Trophoblast cell (in vitro differentiated cells and primary cell): Measurements from ENCODE around the gene TAS2R3.
A peak's percentile ranks its signal among the peaks of the same experiment; 100 is the strongest.
"Not testable (repeated sequence)": the region's sequence is repeated elsewhere in the genome, so short reads cannot be mapped to it uniquely, and the experiment has no call there.

Experiments
- DNase-seq, 2 donors: peaks; one replicate each; pipeline ENCODE4 v3.0.0-alpha.2; 2016
- H2AFZ ChIP-seq: 2 replicates; pipeline ENCODE4 v1.6.1; 2013; ENCODE audit warnings: low read length, moderate library complexity, mild to moderate bottlenecking; ENCODE audit not compliant: insufficient read depth, poor library complexity
- H2AK5ac ChIP-seq: 2 replicates; pipeline ENCODE4 v1.6.1; 2013; ENCODE audit warnings: mild to moderate bottlenecking, low read length
- H2BK120ac ChIP-seq: 2 replicates; pipeline ENCODE4 v1.6.1; 2013; ENCODE audit warnings: low read length, mild to moderate bottlenecking, moderate library complexity; ENCODE audit not compliant: insufficient read depth, poor library complexity
- H2BK12ac ChIP-seq: 2 replicates; pipeline ENCODE4 v1.6.1; 2013; ENCODE audit warnings: mild to moderate bottlenecking, low read length, moderate library complexity
- H2BK5ac ChIP-seq: 2 replicates; pipeline ENCODE4 v1.6.1; 2013; ENCODE audit warnings: low read length, low read depth, moderate library complexity, mild to moderate bottlenecking; ENCODE audit not compliant: poor library complexity
- H3K14ac ChIP-seq: 2 replicates; pipeline ENCODE4 v1.6.1; 2013; ENCODE audit warnings: mild to moderate bottlenecking, low read length
- H3K18ac ChIP-seq: 2 replicates; pipeline ENCODE4 v1.6.1; 2013; ENCODE audit warnings: mild to moderate bottlenecking, low read length
- H3K23ac ChIP-seq: 2 replicates; pipeline ENCODE4 v1.6.1; 2013; ENCODE audit warnings: low read length
- H3K27ac ChIP-seq: 2 replicates; pipeline ENCODE4 v1.5.1; 2013; ENCODE audit warnings: low read depth, mild to moderate bottlenecking, inconsistent platforms, low read length, moderate library complexity
- H3K27me3 ChIP-seq: 2 replicates; pipeline ENCODE4 v1.6.1; 2013; ENCODE audit warnings: inconsistent platforms, mild to moderate bottlenecking, low read length, moderate library complexity; ENCODE audit not compliant: insufficient read depth
- H3K36me3 ChIP-seq, 2 experiments: 1 replicate in 1 of 2; 2 replicates in 1 of 2; pipeline ENCODE4 v1.6.1; 2013; ENCODE audit warnings: low read length in 2 of 2, mild to moderate bottlenecking in 2 of 2, moderate library complexity in 1 of 2; ENCODE audit not compliant: insufficient read depth in 2 of 2, control insufficient read depth in 1 of 2
- H3K4ac ChIP-seq: 2 replicates; pipeline ENCODE4 v1.6.1; 2013; ENCODE audit warnings: low read depth, mild to moderate bottlenecking, low read length, moderate library complexity
- H3K4me1 ChIP-seq, 2 experiments: 1 replicate in 1 of 2; 2 replicates in 1 of 2; pipeline ENCODE4 v1.6.1; 2013; ENCODE audit warnings: low read length in 2 of 2, mild to moderate bottlenecking in 2 of 2, moderate library complexity in 1 of 2; ENCODE audit not compliant: insufficient read depth in 2 of 2, control insufficient read depth in 1 of 2
- H3K4me2 ChIP-seq: 2 replicates; pipeline ENCODE4 v1.6.1; 2013; ENCODE audit warnings: inconsistent platforms, mild to moderate bottlenecking, low read length, moderate library complexity
- H3K4me3 ChIP-seq: 2 replicates; pipeline ENCODE4 v1.5.1; 2013; ENCODE audit warnings: mild to moderate bottlenecking, low read depth, low read length, inconsistent platforms
- H3K79me1 ChIP-seq: one replicate; pipeline ENCODE4 v1.6.1; 2013; ENCODE audit warnings: low read length
- H3K79me2 ChIP-seq: 2 replicates; pipeline ENCODE4 v1.6.1; 2013; ENCODE audit warnings: low read length, mild to moderate bottlenecking; ENCODE audit not compliant: control insufficient read depth, insufficient read depth, poor library complexity
- H3K9ac ChIP-seq: 2 replicates; pipeline ENCODE4 v1.6.1; 2013; ENCODE audit warnings: mild to moderate bottlenecking, low read length
- H3K9me3 ChIP-seq: 2 replicates; pipeline ENCODE4 v1.6.1; 2013; ENCODE audit warnings: low read depth, mild to moderate bottlenecking, control low read depth, inconsistent platforms, low read length; ENCODE audit not compliant: insufficient read depth
- H4K12ac ChIP-seq: 2 replicates; pipeline ENCODE4 v1.6.1; 2013; ENCODE audit warnings: low read depth, mild to moderate bottlenecking, low read length, moderate library complexity
- H4K8ac ChIP-seq: 2 replicates; pipeline ENCODE4 v1.6.1; 2013; ENCODE audit warnings: low read depth, mild to moderate bottlenecking, low read length, moderate library complexity
- H4K91ac ChIP-seq: one replicate; pipeline ENCODE4 v1.6.1; 2013; ENCODE audit warnings: low read depth, mild to moderate bottlenecking, low read length, moderate library complexity
- WGBS: extraction: QIAGEN DNeasy Blood & Tissue Kit; methylation state at CpG from one replicate; pipeline ENCODE4 v1.1.7; 2013; ENCODE audit warnings: missing lambda C conversion rate; ENCODE audit not compliant: insufficient read length, insufficient coverage; ENCODE audit errors: extremely low coverage; 5-methylcytosine and 5-hydroxymethylcytosine counted together

The TAS2R3 gene

DNA sequence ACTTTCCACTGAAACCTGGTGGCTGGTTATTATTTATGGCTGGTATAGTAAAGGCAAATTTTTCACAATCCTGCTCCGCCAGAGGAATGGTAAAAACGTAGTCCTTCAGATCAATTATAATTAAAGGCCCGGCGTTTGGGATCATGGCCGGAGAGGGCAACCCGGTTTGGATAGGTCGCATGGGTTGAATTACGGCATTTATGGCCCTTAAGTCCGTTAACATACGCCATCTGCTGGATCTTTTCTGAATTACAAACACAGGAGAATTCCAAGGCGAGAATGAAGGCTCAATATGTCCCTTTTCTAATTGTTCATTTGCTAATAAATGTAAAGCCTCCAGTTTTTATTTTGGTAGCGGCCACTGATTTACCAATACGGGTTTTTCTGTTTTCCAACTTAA is 11.3 kb upstream of the TAS2R3 start:
- Histone ChIP-seq H4K91ac (no peak overlapping the region), H3K9ac (no peak overlapping the region), H3K18ac (no peak overlapping the region), H3K36me3 (peaks cover 18 to 35% of the 10 kb centered on the region in 2 experiments), H3K14ac (no peak overlapping the region), H3K27me3 (no peaks in the 10 kb centered on the region), H2AK5ac (no peak overlapping the region), H2BK12ac (no peak overlapping the region), H3K4ac (no peak overlapping the region), H3K23ac (no peak overlapping the region), H4K8ac (no peak overlapping the region), H3K9me3 (peaks cover 6% of the 10 kb centered on the region), H3K27ac (no peak overlapping the region), H2AFZ (no peak overlapping the region), H3K4me3 (no peak overlapping the region), H2BK5ac (no peak overlapping the region), H2BK120ac (no peak overlapping the region), H3K4me2 (no peak overlapping the region), H3K79me2 (no peaks in the 10 kb centered on the region), H3K79me1 (no peaks in the 10 kb centered on the region), H4K12ac (no peak overlapping the region), H3K4me1 (no peaks in the 10 kb centered on the region)
- DNase-seq, result no peak
- WGBS, result no CpG with 5 or more reads among the region's 13 CpGs

- no peak overlapping the region for H3K9ac ChIP-seq
- H3K4ac ChIP-seq, result no peak overlapping the region
- WGBS, result no CpG with 5 or more reads among the region's 6 CpGs
- peaks cover 18 to 32% of the 10 kb centered on the region in 2 experiments for H3K36me3 ChIP-seq
- DNase-seq, result peak in 1 of 2 donors; percentile 41
- no peak overlapping the region for H2AK5ac ChIP-seq
- no peaks in the 10 kb centered on the region for H3K4me1 ChIP-seq
- no peaks in the 10 kb centered on the region for H3K79me1 ChIP-seq
- no peak overlapping the region for H2AFZ ChIP-seq
- no peak overlapping the region for H2BK12ac ChIP-seq
- no peak overlapping the region for H3K4me3 ChIP-seq
- H2BK120ac ChIP-seq, result no peak overlapping the region
- no peak overlapping the region for H3K14ac ChIP-seq
- no peak overlapping the region for H4K91ac ChIP-seq
- H4K8ac ChIP-seq, result no peak overlapping the region
- no peak overlapping the region for H3K18ac ChIP-seq
- no peaks in the 10 kb centered on the region for H3K27me3 ChIP-seq
- H3K4me2 ChIP-seq, result no peak overlapping the region
- H3K27ac ChIP-seq, result no peak overlapping the region
- peaks cover 6% of the 10 kb centered on the region for H3K9me3 ChIP-seq
- no peaks in the 10 kb centered on the region for H3K79me2 ChIP-seq
- H4K12ac ChIP-seq, result no peak overlapping the region
- no peak overlapping the region for H2BK5ac ChIP-seq
- no peak overlapping the region for H3K23ac ChIP-seq
Measured at GRCh38 chr7:141754939-141755338, 9.0 kb upstream of the TAS2R3 start.

- not testable (repeated sequence) for H2AK5ac ChIP-seq, H3K27ac ChIP-seq, H3K18ac ChIP-seq, H3K4me3 ChIP-seq, H4K12ac ChIP-seq, H4K8ac ChIP-seq, H3K14ac ChIP-seq, H3K4ac ChIP-seq, H3K27me3 ChIP-seq, H2BK5ac ChIP-seq, DNase-seq, H2BK120ac ChIP-seq, H3K4me2 ChIP-seq, H3K79me1 ChIP-seq, H3K23ac ChIP-seq, H4K91ac ChIP-seq, H3K4me1 ChIP-seq, H3K9me3 ChIP-seq, H3K9ac ChIP-seq, H2BK12ac ChIP-seq, H2AFZ ChIP-seq, H3K79me2 ChIP-seq, H3K36me3 ChIP-seq
- WGBS, result no CpG with 5 or more reads among the region's 3 CpGs
Measured at GRCh38 chr7:141770083-141770583, 6.2 kb downstream of the TAS2R3 start.

DNA sequence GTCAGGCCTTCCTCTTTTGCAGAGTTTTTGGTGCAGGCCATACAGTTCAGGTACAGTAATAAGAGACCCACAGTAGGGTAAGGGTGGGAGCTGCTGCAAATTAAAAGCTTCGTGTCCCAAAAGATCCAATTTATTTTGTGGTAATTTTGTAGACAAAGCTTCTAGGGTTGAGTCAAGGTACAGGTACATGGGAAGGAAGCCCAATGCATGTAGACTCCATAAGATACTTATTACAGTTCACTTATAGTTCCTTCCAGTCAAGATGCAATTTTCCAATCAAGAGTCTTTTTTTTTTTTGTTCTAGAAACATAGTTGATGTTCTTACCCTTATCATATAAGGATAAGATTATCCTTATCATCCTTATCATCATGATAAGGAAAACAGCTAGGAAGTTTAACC is 12.5 kb downstream of the TAS2R3 start, which contains the start of gene TAS2R4:
TSS of gene TAS2R4 (plus strand) at position 301 of the 400 bp plus-strand sequence. CDS start 1,815 bp downstream, outside the sequence.
- H3K4me2 ChIP-seq, result no peak within 1 kb of the TSS
- no peaks in the 10 kb centered on the region for H3K4me1 ChIP-seq
- no peak within 1 kb of the TSS for H2AK5ac ChIP-seq
- H2BK12ac ChIP-seq, result no peak within 1 kb of the TSS
- no peak within 1 kb of the TSS for H3K23ac ChIP-seq
- no peaks in the 10 kb centered on the region for H3K79me2 ChIP-seq
- WGBS, result no CpG with 5 or more reads among the region's 1 CpG
- no peak within 1 kb of the TSS for H3K27ac ChIP-seq
- H3K14ac ChIP-seq, result no peak within 1 kb of the TSS
- H2BK5ac ChIP-seq, result no peak within 1 kb of the TSS
- H4K12ac ChIP-seq, result no peak within 1 kb of the TSS
- H3K27me3 ChIP-seq, result no peaks in the 10 kb centered on the region
- H2BK120ac ChIP-seq, result no peak within 1 kb of the TSS
- no peak within 1 kb of the TSS for H4K8ac ChIP-seq
- peaks cover 9 to 11% of the 10 kb centered on the region in 2 experiments for H3K36me3 ChIP-seq
- no peak within 1 kb of the TSS for H3K4ac ChIP-seq
- H2AFZ ChIP-seq, result no peak within 1 kb of the TSS
- no peak within 1 kb of the TSS for H3K18ac ChIP-seq
- no peaks in the 10 kb centered on the region for H3K79me1 ChIP-seq
- H3K9me3 ChIP-seq, result peaks cover 5% of the 10 kb centered on the region
- no peak within 1 kb of the TSS for H3K9ac ChIP-seq
- no peak within 1 kb of the TSS for H3K4me3 ChIP-seq
- no peak for DNase-seq
- H4K91ac ChIP-seq, result no peak within 1 kb of the TSS
